ENCODE data around the gene NPAS3. TPM values are rescaled to one million over a fixed set of nuclear protein-coding genes. Genes with fewer than 3 reads are reported as not detected.

NPAS3 gene
- total RNA-seq, 4 donors from 2014 or later = 1.5 to 12.3 (median 3.4) TPM

DNA sequence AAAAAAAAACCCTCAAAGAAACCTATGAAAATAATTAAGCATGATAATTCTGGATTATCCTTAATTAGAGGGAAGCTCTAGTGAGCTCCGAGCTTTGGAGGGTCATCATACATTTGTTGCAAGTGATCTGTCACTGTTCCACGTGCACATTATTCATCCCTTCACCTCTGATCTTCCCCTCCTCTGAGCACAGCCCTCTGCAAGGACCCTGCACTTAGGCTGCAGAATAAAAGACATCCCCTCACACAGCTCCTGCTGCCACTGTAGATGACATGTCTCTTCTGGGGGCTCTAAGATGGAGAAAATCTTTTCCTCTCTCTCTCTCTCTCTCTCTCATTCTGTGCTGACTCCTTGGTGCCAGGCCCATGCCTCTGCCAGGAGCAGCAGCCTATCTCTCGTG lies 711.8 kb downstream of the NPAS3 start:
- H3K27ac ChIP-seq = no peak overlapping the region

DNA sequence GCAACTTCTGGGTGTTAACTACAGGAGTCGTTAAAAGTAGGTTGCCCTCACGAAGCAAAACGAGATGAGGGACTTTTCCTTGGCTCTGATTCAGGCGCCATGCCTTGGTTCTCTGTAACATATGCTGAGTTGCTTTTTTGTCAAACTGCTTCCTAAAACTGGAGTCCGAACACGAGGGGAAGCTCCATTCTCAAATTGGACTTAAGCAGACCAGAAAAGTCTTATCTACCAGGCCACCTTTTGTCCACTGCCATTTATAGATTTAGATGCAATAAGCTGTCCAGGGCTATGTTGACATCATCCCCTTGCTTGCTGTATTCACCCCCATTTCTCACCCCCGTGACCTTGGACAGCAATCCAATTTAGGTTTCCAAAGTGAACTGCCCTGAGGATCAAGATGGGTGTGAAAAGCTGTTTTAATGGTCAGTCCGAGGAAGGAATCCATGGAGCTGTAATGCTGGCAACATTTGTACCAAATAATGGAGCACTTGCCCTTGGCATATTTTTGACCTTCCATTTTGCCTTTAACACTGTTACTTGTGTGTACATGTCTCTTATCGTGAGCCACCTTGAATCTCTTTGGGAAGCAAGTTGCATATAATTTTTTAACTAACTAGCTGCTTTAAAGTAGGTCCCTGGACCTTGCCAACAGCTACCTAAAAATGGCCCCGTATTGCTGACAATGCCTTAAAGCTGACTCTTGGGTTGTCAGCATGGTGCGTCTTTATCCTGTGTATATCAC lies 714.1 kb downstream of the NPAS3 start:
- no peak overlapping the region for H3K27ac ChIP-seq
- no peaks in the 10 kb centered on the region for H3K27me3 ChIP-seq
- H3K9me3 ChIP-seq = no peaks in the 10 kb centered on the region
- no peak overlapping the region for H3K4me3 ChIP-seq
- 72 to 76% methylated on average over 11 of the region's 11 CpGs for WGBS, 2 donors
- no peaks in the 10 kb centered on the region for H3K36me3 ChIP-seq
- TF ChIP-seq, protein P1, sequence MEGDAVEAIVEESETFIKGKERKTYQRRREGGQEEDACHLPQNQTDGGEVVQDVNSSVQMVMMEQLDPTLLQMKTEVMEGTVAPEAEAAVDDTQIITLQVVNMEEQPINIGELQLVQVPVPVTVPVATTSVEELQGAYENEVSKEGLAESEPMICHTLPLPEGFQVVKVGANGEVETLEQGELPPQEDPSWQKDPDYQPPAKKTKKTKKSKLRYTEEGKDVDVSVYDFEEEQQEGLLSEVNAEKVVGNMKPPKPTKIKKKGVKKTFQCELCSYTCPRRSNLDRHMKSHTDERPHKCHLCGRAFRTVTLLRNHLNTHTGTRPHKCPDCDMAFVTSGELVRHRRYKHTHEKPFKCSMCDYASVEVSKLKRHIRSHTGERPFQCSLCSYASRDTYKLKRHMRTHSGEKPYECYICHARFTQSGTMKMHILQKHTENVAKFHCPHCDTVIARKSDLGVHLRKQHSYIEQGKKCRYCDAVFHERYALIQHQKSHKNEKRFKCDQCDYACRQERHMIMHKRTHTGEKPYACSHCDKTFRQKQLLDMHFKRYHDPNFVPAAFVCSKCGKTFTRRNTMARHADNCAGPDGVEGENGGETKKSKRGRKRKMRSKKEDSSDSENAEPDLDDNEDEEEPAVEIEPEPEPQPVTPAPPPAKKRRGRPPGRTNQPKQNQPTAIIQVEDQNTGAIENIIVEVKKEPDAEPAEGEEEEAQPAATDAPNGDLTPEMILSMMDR (IDR thresholded peaks at IDR 0.05) = no peak
- TF ChIP-seq POLR2A (IDR thresholded peaks at IDR 0.05) (no peak), EP300 (IDR thresholded peaks at IDR 0.05) (no peak)
- DNase-seq (ENCODE audit: low spot score in 2 of 2) = no peak
- H3K4me1 ChIP-seq = no peaks in the 10 kb centered on the region

More for the DNA sequence above, 711.8 kb downstream of the NPAS3 start:
- 83 to 84% methylated on average over 3 of the region's 3 CpGs for WGBS, 2 donors
- Histone ChIP-seq H3K4me1 (no peaks in the 10 kb centered on the region), H3K9me3 (no peaks in the 10 kb centered on the region), H3K27me3 (no peaks in the 10 kb centered on the region), H3K4me3 (no peak overlapping the region), H3K36me3 (no peaks in the 10 kb centered on the region)
- TF ChIP-seq, protein P1 (IDR thresholded peaks at IDR 0.05) = no peak
- no peak for TF ChIP-seq EP300 (IDR thresholded peaks at IDR 0.05)
- no peak for TF ChIP-seq POLR2A (IDR thresholded peaks at IDR 0.05)
- no peak for DNase-seq (ENCODE audit: low spot score in 2 of 2)

DNA sequence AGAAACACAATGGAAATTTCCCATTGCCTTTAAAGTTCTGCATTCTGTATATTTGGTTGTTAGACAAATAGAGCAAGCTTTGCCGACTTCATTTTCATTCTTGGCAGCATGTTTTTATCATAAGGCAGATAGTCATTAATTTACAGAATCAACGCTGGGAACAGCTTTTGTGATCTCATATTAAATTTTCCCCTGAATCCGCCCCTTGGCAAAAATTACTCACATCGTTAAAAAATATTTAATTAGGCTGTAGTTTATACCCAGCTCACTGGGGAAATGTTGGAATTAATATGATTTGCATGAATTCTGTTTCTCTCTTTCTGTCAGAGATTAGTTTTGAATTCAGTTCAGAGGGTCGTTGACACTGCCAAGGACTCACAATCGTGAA lies 714.6 kb downstream of the NPAS3 start:
- H3K27me3 ChIP-seq = no peaks in the 10 kb centered on the region
- H3K9me3 ChIP-seq = no peaks in the 10 kb centered on the region
- H3K27ac ChIP-seq = no peak overlapping the region
- no peak for TF ChIP-seq EP300 (IDR thresholded peaks at IDR 0.05)
- TF ChIP-seq POLR2A (IDR thresholded peaks at IDR 0.05) = no peak
- TF ChIP-seq, protein P1 (IDR thresholded peaks at IDR 0.05) = no peak
- no peaks in the 10 kb centered on the region for H3K36me3 ChIP-seq
- no peaks in the 10 kb centered on the region for H3K4me1 ChIP-seq
- DNase-seq (ENCODE audit: low spot score in 2 of 2) = no peak
- H3K4me3 ChIP-seq = no peak overlapping the region
- WGBS, 2 donors = 80 to 85% methylated on average over 6 of the region's 6 CpGs

DNA sequence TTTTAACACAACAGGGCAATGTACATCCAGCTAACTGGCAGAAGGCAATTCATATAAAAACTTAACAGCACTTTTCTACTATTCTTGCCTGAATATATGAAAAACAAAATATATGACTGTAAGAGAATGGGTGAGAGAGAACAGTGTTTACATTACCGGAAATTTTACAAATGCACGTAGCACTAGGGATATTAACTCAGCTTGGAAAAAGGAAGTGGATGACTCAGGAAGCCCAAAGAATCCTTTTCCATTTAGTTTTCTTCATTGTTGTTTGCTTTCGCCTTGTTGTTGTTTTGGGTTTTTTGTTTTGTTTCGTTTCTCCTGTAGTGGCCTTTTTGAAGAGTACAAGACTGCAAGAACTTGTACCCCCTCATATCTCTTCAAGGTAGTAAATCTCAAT lies 716.7 kb downstream of the NPAS3 start:
- no peak overlapping the region for H3K27ac ChIP-seq
- 69 to 80% methylated on average over 4 of the region's 4 CpGs for WGBS, 2 donors
- DNase-seq (ENCODE audit: low spot score in 2 of 2) = no peak
- TF ChIP-seq EP300 (IDR thresholded peaks at IDR 0.05) (no peak), POLR2A (IDR thresholded peaks at IDR 0.05) (no peak)
- TF ChIP-seq, protein P1 (IDR thresholded peaks at IDR 0.05) = no peak
- no peaks in the 10 kb centered on the region for H3K27me3 ChIP-seq
- no peaks in the 10 kb centered on the region for H3K4me1 ChIP-seq
- no peaks in the 10 kb centered on the region for H3K36me3 ChIP-seq
- no peaks in the 10 kb centered on the region for H3K9me3 ChIP-seq
- H3K4me3 ChIP-seq = no peak overlapping the region

DNA sequence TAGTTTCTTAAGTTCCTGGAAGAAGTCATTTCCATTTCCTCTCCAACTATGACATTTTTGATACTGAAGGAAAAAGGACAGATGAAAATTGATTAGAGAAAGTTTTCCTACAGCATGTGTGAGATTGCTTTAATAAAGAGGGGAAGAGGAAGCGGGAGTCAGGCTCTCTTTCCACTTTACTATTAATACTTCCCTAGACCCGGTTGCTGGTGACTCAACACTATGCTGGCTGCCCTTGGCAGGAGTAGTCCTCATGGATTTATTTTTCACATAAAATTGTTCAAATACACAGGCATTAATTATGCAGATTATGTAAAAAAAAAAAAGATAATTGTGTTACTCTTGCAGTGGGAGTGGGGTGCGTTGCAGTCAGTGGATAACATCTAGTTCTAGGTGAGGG lies 718.8 kb downstream of the NPAS3 start:
- Histone ChIP-seq H3K27me3 (no peaks in the 10 kb centered on the region), H3K4me3 (no peak overlapping the region), H3K4me1 (no peaks in the 10 kb centered on the region), H3K27ac (no peak overlapping the region), H3K9me3 (no peaks in the 10 kb centered on the region), H3K36me3 (no peaks in the 10 kb centered on the region)
- TF ChIP-seq EP300 (IDR thresholded peaks at IDR 0.05) (no peak), POLR2A (IDR thresholded peaks at IDR 0.05) (no peak)
- TF ChIP-seq, protein P1 (IDR thresholded peaks at IDR 0.05) = no peak
- WGBS, 2 donors = 80 to 83% methylated on average over 3 of the region's 3 CpGs
- no peak for DNase-seq (ENCODE audit: low spot score in 2 of 2)

All from tibial nerve (tissue), 4 donors.